Posterior vena cava (tissue), 2 donors: Measurements from ENCODE around the gene UFM1. TPM values are rescaled to one million over a fixed set of nuclear protein-coding genes. Genes with fewer than 3 reads are reported as not detected.
"Not testable (repeated sequence)": the region's sequence is repeated elsewhere in the genome, so short reads cannot be mapped to it uniquely, and the experiment has no call there.

Experiments
- DNase-seq: peaks from one replicate; pipeline ENCODE4 v3.0.0-alpha.2; 2020; ENCODE audit warnings: low spot score
- intact Hi-C, 2 donors: fragments of 100-400 bp; cut with DNase I; formaldehyde crosslinking; loops; one replicate each; pipeline versions ENCODE4 v1.14.1 to v1.14.2; 2022 to 2023
- total RNA-seq, 2 donors: library from RNA; stranded (reverse); fragmentation: NEBNext Ultra II Directional; extraction: Animal tissue kit (Norgen Biotek cat#: 25700); gene quantifications; one replicate each; pipeline ENCODE4 v1.2.1, GENCODE V29; 2021
- donor health status: DM: yes; HTN: yes; CAD: no.
- donor health status: DM: yes; HTN: yes; CAD: no.

The UFM1 gene
- total RNA-seq, 2 donors from 2014 or later, result 67.7 to 95.0 TPM

DNA sequence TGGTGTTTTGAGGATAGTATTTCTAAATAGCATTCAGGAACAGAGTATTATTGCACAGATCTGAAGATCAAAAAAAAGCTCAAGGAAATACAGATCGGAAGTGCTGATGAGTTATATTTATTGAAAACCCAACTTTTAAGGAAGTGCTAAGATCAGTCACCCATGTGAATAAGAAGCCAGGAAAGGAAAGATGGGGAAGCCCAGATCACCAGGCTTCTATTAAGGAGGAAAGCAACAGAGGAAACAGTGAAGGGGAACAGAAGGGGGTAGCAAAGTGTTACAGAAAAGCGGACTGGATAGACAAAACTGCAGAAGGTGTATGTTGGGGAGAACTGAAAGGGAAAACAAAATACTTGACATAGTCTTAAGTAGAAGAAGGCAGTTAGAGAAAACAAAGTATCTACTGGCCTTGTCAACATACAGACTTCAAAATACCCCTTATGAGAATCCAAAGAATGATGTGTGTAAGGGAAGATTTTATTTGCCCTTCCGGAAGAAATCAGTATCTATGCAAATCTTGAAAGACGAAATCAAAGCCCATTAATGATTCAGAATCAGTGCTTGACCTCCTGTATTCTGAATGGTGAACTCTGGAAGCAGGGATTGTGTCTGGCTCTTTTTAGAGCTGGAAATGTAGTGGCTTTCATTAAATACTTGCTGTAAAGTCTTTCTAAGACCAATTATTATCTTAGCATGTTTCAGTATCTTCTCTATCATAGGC, 12.1 kb downstream of the UFM1 start:
- DNase-seq, result no peak
- intact Hi-C loops, result no loop called here

DNA sequence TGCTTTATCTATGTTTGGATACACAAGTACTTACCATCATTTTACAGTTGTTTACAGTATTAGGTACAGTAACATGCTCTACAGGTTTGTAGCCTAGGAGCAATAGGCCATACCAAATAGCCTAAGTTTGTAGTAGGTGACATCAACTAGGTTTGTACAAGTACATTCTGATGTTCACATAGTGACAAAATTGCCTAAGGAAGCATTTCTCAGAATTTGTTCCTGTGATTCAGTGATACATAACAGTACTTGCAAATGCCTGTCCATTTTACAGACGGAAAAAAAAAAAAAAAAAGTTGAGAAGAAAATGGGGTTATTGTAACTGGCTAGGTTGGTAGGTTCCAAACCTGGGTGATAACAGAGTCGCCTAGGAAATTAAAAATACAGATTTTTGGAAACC, 13.6 kb downstream of the UFM1 start:
- intact Hi-C loops, result no loop called here
- no peak for DNase-seq

DNA sequence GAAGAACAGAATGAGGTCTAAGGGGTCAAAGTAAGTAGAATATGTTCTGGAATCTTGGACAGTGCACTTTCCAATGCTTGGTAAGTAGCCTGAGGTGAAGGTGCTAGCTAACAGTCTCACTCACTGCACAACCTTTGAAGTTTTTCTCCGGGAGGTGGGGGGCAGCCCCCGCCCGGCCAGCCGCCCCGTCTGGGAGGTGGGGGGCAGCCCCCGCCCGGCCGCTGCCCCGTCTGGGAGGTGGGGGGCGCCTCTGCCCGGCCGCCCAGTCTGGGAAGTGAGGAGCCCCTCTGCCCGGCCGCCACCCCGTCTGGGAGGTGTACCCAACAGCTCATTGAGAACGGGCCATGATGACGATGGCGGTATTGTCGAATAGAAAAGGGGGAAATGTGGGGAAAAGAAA, 14.1 kb downstream of the UFM1 start:
- not testable (repeated sequence) for DNase-seq

DNA sequence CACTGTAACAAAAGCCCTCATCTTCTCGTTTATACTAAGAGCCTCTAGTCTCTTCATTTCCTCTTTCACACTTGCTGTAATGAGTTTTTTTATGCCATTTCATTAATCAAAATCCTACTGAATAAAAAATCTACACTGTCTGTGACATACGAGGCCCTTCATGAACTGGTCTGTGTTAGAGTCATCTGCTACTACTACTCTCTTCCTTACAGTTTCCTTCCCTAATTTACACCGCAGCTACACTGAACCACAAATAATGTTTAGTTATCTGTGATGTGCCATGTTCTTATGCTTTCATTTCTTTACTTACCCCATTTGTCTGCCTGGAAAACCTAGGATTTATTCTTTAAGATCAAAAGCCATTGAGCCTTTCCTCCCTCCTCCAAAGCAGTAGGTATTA, 16.0 kb downstream of the UFM1 start:
- intact Hi-C loops, result no loop called here
- DNase-seq, result no peak

More for the DNA sequence above, 14.1 kb downstream of the UFM1 start:
- intact Hi-C loops, result not testable (repeated sequence)

DNA sequence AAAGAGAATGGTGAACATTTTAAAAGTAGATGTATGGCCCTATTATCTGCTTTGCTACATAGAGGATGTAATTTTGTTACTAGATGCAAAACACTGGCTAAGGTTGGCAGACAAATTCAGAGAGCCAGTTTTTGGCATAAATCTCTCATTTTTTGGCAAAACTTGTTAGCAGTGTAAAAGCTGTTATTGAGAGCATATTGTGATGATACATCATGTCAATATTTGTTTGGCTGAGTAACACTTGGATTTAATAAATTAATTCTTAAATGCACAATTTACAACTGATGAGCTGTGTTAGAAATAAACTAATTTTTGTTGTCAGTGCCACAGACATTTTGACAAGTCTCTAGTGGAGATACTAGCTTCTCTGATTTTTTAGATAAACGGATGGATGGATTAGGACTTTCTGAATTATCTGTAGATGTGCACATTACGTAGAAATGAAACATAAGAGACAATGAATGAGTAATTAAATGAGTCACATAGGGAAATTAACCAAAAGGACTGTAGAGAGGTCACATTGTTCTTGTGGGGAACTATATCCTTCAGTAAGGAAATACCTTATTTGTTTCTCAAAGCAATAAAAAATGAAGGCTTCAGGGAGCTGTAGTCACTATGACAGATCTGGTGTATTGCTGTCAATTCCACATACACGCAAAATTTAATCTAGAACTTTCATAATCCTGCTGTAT, 17.4 kb downstream of the UFM1 start:
- DNase-seq, result no peak
- intact Hi-C loops, result no loop called here

DNA sequence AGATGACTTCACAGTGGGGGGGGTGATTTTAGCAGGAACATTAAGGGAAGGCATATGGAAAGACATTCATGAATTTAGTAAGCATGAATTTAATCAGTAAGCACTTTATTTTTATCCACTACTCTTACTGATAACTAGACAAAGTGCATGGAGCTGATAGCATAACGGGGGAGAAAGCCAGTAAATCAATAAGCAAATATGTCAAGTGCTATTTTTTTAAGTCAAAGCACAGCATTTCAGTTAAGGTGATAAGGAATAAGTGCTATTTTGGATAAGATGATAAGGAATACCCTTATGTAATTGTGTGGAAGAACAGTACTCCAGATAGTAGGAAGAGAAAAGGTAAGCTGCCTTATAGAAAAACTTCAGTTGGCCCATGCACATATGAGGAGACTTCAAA, 19.4 kb downstream of the UFM1 start:
- intact Hi-C loops, result no loop called here

DNA sequence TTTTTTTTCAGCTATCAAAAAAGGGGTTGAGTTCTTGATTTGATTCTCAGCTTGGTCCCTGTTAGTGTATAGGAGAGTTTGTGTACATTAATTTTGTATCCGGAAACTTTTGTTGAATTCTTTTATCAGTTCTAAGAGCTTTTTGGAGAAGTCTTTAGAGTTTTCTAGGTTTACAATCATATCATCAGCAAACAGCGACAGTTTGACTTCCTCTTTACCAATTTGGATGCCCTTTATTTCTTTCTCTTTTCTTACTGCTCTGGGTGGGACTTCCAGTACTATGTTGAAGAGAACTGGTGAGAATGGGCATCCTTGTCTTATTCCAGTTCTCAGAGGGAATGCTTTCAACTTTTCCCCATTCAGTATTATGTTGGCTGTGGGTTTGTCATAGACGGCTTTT, 20.4 kb downstream of the UFM1 start:
- intact Hi-C loops, DNase-seq: not testable (repeated sequence)

More for the DNA sequence above, 19.4 kb downstream of the UFM1 start:
- no peak for DNase-seq

DNA sequence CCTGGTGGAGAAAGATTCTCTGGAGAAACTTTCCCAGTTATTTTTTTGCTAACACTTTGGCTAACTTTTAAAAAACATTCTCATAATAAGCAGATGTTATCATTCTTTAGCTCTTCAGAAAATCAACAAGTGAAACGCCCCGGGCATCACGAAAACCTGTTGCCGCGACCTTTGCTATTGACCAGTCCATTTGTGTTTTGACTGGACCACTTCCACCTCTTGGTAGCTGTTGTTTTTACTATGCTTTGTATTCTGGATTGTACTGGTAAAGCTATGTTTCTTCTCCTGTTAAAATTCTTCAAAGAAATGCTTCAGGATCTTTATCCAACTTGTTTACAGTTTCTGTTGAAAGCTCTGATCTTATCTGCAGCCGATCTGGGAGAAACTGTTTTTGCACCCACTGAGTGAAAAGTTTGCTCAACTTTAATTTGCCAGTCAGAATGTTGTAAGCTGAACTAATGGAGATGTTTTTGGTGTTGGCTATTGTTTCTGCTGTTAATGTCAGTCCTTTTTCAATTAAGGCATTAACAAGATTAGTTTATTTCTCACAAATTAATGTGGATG, 23.3 kb downstream of the UFM1 start:
- intact Hi-C loops, result no loop called here
- DNase-seq, result no peak

DNA sequence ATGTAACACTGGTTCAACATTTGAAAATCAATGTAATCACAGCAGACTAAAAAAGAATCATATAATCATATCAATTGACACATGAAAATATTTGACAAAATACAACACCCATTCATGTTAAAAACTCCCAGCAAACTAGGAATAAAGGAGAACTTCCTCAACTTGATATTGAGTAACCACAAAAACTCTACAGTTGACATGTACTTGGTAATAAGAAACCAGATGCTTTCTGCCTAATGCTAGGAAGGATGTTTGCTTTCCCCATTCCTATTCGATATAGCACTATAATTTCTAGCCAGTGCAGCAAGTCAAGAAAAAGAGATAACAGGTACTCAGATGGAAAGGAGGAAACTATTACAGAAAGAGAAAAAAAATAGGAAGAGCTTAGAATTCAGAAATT, 26.9 kb downstream of the UFM1 start:
- no peak for DNase-seq
- intact Hi-C loops, result no loop called here

DNA sequence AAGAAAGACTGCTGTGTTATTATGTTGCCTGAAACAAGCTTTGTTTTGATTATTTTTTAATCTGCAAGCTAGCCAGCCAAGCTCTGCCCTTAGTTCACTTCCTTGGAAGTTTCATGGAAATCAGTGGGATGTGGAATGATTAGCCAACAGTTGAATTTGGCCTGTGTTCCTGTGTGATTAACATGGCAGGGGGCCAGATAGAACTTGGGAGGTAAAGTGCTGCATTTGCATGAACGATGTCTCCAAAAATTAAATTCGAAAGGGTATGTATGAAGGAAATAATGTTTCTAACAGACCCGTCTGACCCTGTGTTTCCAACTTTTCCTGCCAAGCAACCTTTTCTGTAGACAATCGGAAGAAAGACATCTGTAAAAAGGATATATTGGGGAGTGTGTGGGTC, 32.2 kb downstream of the UFM1 start:
- intact Hi-C loops, result no loop called here
- no peak for DNase-seq

DNA sequence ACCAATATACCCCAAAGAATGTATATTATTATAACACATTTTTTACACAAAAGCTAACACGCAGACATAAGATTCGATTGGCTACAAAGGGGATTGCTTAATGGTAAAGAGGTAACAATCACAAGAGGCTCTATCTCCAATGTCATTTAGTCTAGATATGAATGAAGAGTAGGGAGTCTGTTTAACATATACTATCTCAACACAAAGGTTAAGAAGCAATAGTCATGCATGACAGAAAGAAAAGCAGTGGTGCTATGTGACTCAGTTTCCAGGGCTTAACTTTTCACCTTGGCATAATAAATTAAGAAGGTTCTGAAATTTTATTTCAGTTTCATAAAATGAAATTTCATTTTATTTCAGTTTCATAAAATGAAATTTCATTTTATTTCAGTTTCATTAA, 33.3 kb downstream of the UFM1 start:
- DNase-seq, result no peak
- intact Hi-C loops, result no loop called here

DNA sequence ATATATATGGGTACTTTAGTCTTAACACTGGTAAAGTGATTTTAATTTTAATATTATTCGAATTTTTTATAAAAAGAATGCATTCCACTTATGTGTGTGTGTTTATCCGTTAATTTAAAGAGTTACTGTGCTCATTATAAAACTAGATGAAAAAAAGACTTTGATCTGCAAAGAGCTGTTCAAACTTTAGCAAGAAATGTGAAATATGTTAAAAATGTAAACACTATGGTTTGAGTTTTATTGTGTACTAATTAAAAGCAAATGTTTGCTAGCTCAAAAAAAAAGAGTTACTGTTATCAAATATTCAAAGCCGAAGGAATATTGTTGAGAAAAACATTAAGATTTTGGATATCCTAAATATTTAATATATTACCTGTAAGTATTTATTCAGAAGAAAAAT, 34.5 kb downstream of the UFM1 start:
- intact Hi-C loops, result no loop called here
- no peak for DNase-seq

DNA sequence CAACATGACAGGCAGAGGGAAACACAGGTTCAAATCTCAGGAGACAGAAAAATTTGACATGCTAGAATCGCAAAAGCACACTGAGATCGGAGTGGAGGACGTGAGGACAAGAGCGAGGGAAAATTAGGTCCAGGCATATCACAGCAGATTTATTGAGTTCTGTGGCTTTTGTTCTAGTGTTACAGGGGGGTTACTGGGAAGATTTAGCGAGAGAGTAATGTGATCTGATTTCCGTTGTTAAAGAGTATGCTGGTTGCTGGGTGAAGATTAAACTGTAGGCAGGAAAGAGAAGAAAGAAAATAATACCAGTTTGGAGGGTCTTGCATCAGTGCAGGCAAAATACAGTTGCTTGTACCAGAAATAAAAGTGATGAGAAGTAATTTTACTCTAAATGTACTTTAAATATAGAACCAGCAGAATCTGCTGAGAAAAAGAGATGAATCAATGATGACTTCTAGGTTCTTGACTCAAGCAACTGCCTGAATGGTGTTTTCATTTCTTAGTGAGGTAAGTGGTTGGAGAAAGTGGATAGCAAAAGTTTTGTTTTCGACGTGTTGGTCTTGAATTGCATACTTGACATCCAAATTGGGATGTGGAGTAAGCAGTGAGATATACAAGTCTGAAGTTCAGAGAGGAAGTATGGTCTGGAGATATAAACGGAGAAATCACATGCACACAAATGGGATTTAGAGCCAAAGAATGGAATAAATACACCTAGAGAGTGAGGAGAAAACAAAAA, 35.7 kb downstream of the UFM1 start:
- intact Hi-C loops, result no loop called here
- DNase-seq, result no peak

DNA sequence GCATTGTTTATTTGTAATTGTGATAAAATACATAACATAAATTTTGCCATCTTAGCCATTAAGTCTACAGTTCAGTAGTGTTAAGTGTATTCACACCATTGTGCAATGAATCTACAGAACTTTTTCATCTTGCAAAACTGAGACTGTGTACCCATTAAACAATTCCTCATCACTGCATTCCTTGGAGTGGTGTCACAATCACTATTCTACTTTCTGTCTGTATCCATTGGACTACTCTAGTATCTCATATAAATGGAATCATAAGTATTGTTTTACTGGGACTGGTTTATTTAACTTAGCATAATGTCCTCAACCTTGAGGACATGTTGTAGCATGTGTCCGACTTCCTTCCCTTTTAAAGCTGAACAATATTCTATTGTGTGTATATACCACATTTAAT, 36.8 kb downstream of the UFM1 start:
- intact Hi-C loops, result no loop called here
- no peak for DNase-seq

DNA sequence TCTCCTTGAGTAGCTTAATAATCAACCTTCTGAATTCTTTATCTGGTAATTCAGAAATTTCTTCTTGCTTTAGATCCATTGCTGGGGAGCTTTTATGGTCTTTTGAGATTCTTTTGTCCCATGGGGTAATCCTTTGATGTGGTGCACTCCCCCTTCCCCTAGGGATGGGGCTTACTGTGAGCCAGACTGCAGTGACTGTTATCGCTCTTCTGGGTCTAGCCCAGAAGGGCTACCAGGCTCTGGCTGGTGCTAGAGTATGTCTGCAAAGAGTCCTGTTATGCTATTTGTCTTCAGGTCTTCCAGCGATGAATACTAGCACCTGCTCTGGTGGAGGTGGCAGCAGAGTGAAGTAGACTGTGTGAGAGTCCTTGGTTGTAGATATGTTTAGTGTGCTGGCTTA, 41.7 kb downstream of the UFM1 start:
- intact Hi-C loops, result no loop called here
- no peak for DNase-seq

DNA sequence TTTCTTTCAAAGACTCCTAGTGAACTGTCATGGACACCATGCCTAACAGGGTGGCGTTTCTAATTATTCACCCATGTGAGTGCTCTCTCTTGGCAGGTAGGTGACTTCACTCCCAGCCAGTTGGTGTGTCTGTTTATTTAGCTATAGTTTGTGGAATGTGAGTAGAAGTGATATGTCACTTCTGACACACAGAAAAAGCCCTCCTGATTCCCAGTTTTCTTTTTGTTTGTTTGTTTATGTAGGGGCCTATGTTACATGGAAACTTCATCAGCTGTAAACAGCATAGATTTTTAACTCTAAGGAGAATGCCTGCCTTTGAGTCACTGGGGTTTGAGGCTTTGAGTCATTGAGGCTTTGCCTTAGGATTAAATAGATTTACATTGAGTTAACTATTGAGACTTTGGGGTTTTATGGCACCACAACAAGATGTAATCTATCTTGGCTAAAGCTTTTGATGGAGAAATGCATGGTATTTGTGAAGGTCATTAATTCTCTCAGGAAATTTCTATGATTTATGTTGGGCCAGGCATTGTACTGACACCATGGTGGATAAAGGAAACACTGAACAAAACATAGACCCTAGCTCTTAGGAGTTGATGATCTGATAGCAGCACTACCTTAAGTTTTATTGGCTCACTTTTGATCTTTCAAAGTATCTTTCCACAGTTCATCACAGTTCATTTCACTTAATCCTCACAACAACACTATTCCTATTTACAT, 45.3 kb downstream of the UFM1 start:
- intact Hi-C loops, result no loop called here
- no peak for DNase-seq

DNA sequence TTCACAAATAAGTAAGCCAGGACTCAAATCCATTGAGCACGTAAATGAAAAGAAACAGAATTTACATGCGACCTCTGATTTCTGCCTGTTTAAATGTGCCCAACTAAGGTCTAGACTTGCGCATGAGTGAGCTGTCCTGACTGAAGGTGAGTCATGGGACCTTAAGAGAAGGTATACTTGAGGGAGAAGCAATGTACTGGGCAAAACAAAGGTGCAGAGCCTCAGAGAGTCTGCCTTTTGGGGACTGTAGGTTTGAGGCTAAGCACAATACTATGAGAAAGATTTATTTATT, 45.8 kb downstream of the UFM1 start:
- intact Hi-C loops, result no loop called here
- no peak for DNase-seq

DNA sequence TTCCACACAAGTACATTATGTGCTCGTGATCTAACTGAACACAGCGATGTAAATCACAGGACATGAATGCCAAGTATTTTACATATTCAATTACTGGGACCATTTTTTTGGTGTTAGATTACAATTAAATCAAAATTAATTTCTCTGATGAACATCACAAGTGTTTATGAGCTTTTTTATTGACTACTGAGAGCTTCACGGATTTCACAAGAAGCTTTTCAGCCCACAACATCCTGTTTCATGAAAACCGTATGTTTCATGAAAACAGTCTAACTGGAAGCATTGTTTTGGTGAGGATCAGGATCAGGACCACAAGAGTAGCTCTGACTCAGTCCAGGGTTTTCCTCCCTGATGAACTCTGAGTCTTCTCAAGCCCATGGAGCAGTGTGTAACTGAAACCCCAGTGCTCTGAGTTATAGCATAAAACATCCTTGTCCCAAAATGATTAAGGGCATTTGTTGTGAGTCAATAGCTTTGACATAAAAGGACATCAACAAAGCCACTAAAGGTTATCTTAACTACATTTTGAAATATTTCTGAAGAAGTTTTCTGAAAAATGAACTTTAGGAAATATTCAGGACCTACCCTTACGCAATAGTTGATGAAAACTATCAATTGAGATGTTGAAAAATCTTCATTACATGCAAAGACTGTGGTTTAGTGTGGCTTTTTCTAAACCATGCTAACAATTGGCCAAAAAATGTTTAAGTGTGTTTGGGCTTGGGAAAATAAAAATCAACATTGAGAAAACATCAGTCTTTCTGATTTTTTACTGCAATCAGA, 49.3 kb downstream of the UFM1 start:
- DNase-seq, result no peak
- intact Hi-C loops, result no loop called here

DNA sequence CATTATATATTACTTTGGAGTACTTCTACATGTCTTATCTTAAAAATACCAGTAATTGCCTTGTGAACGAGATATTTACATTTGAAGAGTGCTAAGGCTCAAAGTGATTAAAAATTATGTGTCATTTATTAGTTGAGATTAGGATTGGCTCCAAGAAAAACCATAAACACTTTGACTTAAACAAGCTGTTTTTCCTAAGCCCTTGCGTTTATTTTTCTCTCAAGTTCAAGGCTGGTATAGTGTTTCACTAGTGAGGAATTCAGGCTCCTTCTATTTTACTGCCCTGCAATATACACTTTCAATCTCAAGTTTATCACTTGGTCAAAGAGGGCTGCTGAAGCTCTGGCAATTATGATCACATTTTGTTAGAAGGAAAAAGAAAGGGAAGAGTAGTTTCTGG, 49.9 kb downstream of the UFM1 start:
- no peak for DNase-seq
- intact Hi-C loops, result no loop called here
